H1 (cell line): ENCODE results near the gene ANKRD60. TPM values are rescaled to one million over a fixed set of nuclear protein-coding genes. Genes with fewer than 3 reads are reported as not detected.

ENCODE experiments used
- CTCF ChIA-PET: fragments of 300-600 bp; sonication (Branson Sonifier 250); formaldehyde crosslinking; loops from one replicate; lab custom pipeline; 2021; ENCODE audit not compliant: partially characterized antibody; lab: Charles Lee
- POLR2A ChIA-PET: fragments of 300-600 bp; sonication (Branson Sonifier 250); formaldehyde crosslinking; loops from one replicate; lab custom pipeline; 2021; ENCODE audit warnings: inconsistent platforms; ENCODE audit not compliant: partially characterized antibody; lab: Charles Lee
- DNase-seq, 2 experiments: peaks; one replicate each; pipeline versions ENCODE4 v3.0.0 to v3.0.0-alpha.2; 2010 to 2022; ENCODE audit warnings: low spot score in 2 of 2, low read depth in 1 of 2, mixed read lengths in 1 of 2
- FAIRE-seq: peaks from 2 replicates; lab custom pipeline; 2011; peaks lifted over from hg19 to GRCh38; lab: Jason Lieb, UNC
- H2AFZ ChIP-seq: 2 replicates; pipeline ENCODE4 v1.8.1; 2012; ENCODE audit warnings: low read length, inconsistent platforms
- H2AK5ac ChIP-seq: 2 replicates; pipeline ENCODE4 v1.6.1; 2013; ENCODE audit warnings: low read depth, low read length
- H2BK120ac ChIP-seq: replicated peaks from 2 replicates; pipeline ENCODE3; 2013; ENCODE audit warnings: low read depth, low read length, inconsistent platforms
- H2BK12ac ChIP-seq: 2 replicates; pipeline ENCODE4 v1.6.1; 2013; ENCODE audit warnings: low read depth, low read length
- H2BK15ac ChIP-seq: 2 replicates; pipeline ENCODE4 v1.6.1; 2013; ENCODE audit warnings: low read length
- H2BK20ac ChIP-seq: 2 replicates; pipeline ENCODE4 v1.6.1; 2013; ENCODE audit warnings: low read length
- H2BK5ac ChIP-seq: 2 replicates; pipeline ENCODE4 v1.6.1; 2013; ENCODE audit warnings: low read depth, low read length
- H3K14ac ChIP-seq: 2 replicates; pipeline ENCODE4 v1.6.1; 2013; ENCODE audit warnings: inconsistent platforms; ENCODE audit not compliant: insufficient read length
- H3K18ac ChIP-seq: 2 replicates; pipeline ENCODE4 v1.6.1; 2013; ENCODE audit warnings: low read length; ENCODE audit errors: extremely low read depth
- H3K23ac ChIP-seq: 2 replicates; pipeline ENCODE4 v1.6.1; 2013; ENCODE audit warnings: inconsistent platforms; ENCODE audit not compliant: insufficient read length
- H3K23me2 ChIP-seq: 2 replicates; pipeline ENCODE4 v1.6.1; 2013; ENCODE audit warnings: low read depth, low read length
- H3K27ac ChIP-seq: 2 replicates; pipeline ENCODE4 v1.6.1; 2011; ENCODE audit warnings: low read depth, low read length, inconsistent platforms
- H3K27me3 ChIP-seq, 4 experiments: replicated peaks in 1 of 4; 1 replicate in 1 of 4; 2 replicates in 3 of 4; pipeline versions ENCODE4 v1.6.1 to v1.8.1; 2011 to 2013; ENCODE audit warnings: low read length in 3 of 4, mild to moderate bottlenecking in 3 of 4, inconsistent platforms in 2 of 4, mixed read lengths in 2 of 4, moderate library complexity in 1 of 4; ENCODE audit not compliant: control insufficient read depth in 3 of 4, insufficient read depth in 3 of 4; ENCODE audit errors: extremely low read depth in 1 of 4
- H3K36me3 ChIP-seq, 4 experiments: 2 replicates each; pipeline versions ENCODE4 v1.6.1 to v1.8.1; 2011 to 2013; ENCODE audit warnings: mild to moderate bottlenecking in 4 of 4, low read length in 3 of 4, moderate library complexity in 2 of 4, control low read depth in 1 of 4, inconsistent platforms in 1 of 4; ENCODE audit not compliant: insufficient read depth in 4 of 4, control insufficient read depth in 2 of 4
- H3K4ac ChIP-seq: replicated peaks from 2 replicates; pipeline ENCODE3; 2013; ENCODE audit warnings: low read length, low read depth, mixed read lengths, inconsistent platforms; ENCODE audit not compliant: insufficient read length
- H3K4me1 ChIP-seq, 4 experiments: replicated peaks in 1 of 4; 1 replicate in 1 of 4; 2 replicates in 3 of 4; pipeline versions ENCODE4 v1.6.1 to v1.8.1; 2011 to 2013; ENCODE audit warnings: low read length in 3 of 4, inconsistent platforms in 2 of 4, mixed read lengths in 1 of 4; ENCODE audit not compliant: insufficient read depth in 4 of 4, control insufficient read depth in 3 of 4
- H3K4me2 ChIP-seq, 2 experiments: 2 replicates each; pipeline versions ENCODE4 v1.6.1 to v1.8.1; 2011 to 2013; ENCODE audit warnings: low read depth in 2 of 2, low read length in 2 of 2, control low read depth in 1 of 2, inconsistent platforms in 1 of 2, mild to moderate bottlenecking in 1 of 2; ENCODE audit not compliant: insufficient read depth in 1 of 2
- H3K4me3 ChIP-seq, 4 experiments: fragments of 200-600, 300-600 bp in 1 of 4; sonication (generic), shearing (Covaris generic), sonication (Bioruptor Twin) in 1 of 4; 2 replicates each; pipeline versions ENCODE4 v1.5.1 to v1.8.1; 2011 to 2016; ENCODE audit warnings: low read length in 4 of 4, low read depth in 3 of 4, control low read depth in 2 of 4, inconsistent platforms in 2 of 4, mild to moderate bottlenecking in 2 of 4, mixed read lengths in 1 of 4, moderate library complexity in 1 of 4; ENCODE audit not compliant: insufficient read depth in 2 of 4; ENCODE audit errors: extremely low read depth in 1 of 4
- H3K56ac ChIP-seq: replicated peaks from 2 replicates; pipeline ENCODE3; 2013; ENCODE audit warnings: low read depth, mild to moderate bottlenecking, mixed read lengths, low read length, inconsistent platforms; ENCODE audit not compliant: insufficient read length
- H3K79me1 ChIP-seq: 2 replicates; pipeline ENCODE4 v1.6.1; 2013; ENCODE audit warnings: low read depth, low read length, control low read depth
- H3K79me2 ChIP-seq, 2 experiments: 2 replicates each; pipeline versions ENCODE4 v1.6.1 to v1.8.1; 2012 to 2013; ENCODE audit warnings: low read length in 2 of 2, mild to moderate bottlenecking in 2 of 2, inconsistent platforms in 1 of 2; ENCODE audit not compliant: insufficient read depth in 2 of 2, control insufficient read depth in 1 of 2
- H3K9ac ChIP-seq, 4 experiments: replicated peaks in 1 of 4; 1 replicate in 1 of 4; 2 replicates in 3 of 4; pipeline versions ENCODE4 v1.6.1 to v1.8.1; 2011 to 2013; ENCODE audit warnings: low read depth in 3 of 4, low read length in 3 of 4, control low read depth in 2 of 4, mild to moderate bottlenecking in 2 of 4, moderate library complexity in 2 of 4, inconsistent platforms in 1 of 4; ENCODE audit errors: extremely low read depth in 1 of 4
- H3K9me3 ChIP-seq, 2 experiments: 2 replicates each; pipeline versions ENCODE4 v1.6.1 to v1.8.1; 2012 to 2013; ENCODE audit warnings: mild to moderate bottlenecking in 2 of 2, moderate library complexity in 2 of 2, control low read depth in 1 of 2, inconsistent platforms in 1 of 2, low read depth in 1 of 2, low read length in 1 of 2, mixed read lengths in 1 of 2; ENCODE audit not compliant: insufficient read depth in 2 of 2
- H4K20me1 ChIP-seq, 2 experiments: replicated peaks in 1 of 2; 2 replicates each; pipeline versions ENCODE3 to v1.8.1; 2011 to 2013; ENCODE audit warnings: inconsistent platforms in 2 of 2, low read length in 2 of 2, mild to moderate bottlenecking in 1 of 2; ENCODE audit not compliant: insufficient read depth in 2 of 2, control insufficient read depth in 1 of 2
- H4K5ac ChIP-seq: 2 replicates; pipeline ENCODE4 v1.6.1; 2013; ENCODE audit warnings: low read length, low read depth, mixed read lengths, inconsistent platforms; ENCODE audit not compliant: insufficient read length
- H4K8ac ChIP-seq: 2 replicates; pipeline ENCODE4 v1.8.0; 2013; ENCODE audit warnings: mild to moderate bottlenecking, moderate library complexity, low read length, inconsistent platforms; ENCODE audit not compliant: insufficient read depth; ENCODE audit errors: extremely low read depth
- H4K91ac ChIP-seq: replicated peaks from 2 replicates; pipeline ENCODE3; 2013; ENCODE audit warnings: low read length, mixed read lengths, inconsistent platforms; ENCODE audit not compliant: insufficient read length
- BCL11A ChIP-seq, 2 experiments: IDR thresholded peaks; one replicate each; pipeline ENCODE4 v1.6.1; 2011; ENCODE audit warnings: low read depth in 2 of 2, low read length in 2 of 2, mild to moderate bottlenecking in 2 of 2
- CBX8 ChIP-seq: fragments of 300-800, 300-1000 bp; sonication (generic); IDR thresholded peaks from 2 replicates; pipeline ENCODE4 v1.7.1; 2016; ENCODE audit warnings: low read depth, low read length, borderline replicate concordance
- EGR1 ChIP-seq: IDR thresholded peaks from 2 replicates; pipeline ENCODE4 v1.6.1; 2011; ENCODE audit warnings: low read depth, low read length, borderline replicate concordance
- EZH2 ChIP-seq: fragments of 200-600 bp; sonication (generic); IDR thresholded peaks from 2 replicates; pipeline ENCODE4 v1.7.1; 2012; ENCODE audit warnings: low read depth, mild to moderate bottlenecking, moderate library complexity, low read length, inconsistent platforms; ENCODE audit not compliant: severe bottlenecking
- GTF2F1 ChIP-seq: IDR thresholded peaks from 2 replicates; pipeline ENCODE4 v1.6.1; 2012; ENCODE audit warnings: low read depth, low read length, improper control_type of control experiment, borderline replicate concordance
- SAP30 ChIP-seq: fragments of 300-600 bp; sonication (generic); IDR thresholded peaks from 2 replicates; pipeline ENCODE4 v1.7.1; 2012; ENCODE audit warnings: low read length, moderate library complexity, mild to moderate bottlenecking, inconsistent platforms; ENCODE audit not compliant: insufficient read depth, insufficient replicate concordance
- WGBS, 2 experiments: shearing (Covaris generic) in 1 of 2; methylation state at CpG; one replicate each; pipeline versions ENCODE4 v1.1.6 to v1.1.7; 2013 to 2015; ENCODE audit warnings: low lambda C conversion rate in 2 of 2, mixed read lengths in 2 of 2, inconsistent platforms in 1 of 2, low coverage in 1 of 2, missing lambda C conversion rate in 1 of 2; ENCODE audit not compliant: insufficient replicate concordance in 2 of 2, insufficient coverage in 1 of 2, insufficient read length in 1 of 2; ENCODE audit errors: extremely low coverage in 1 of 2, missing lambda C conversion rate in 1 of 2; 5-methylcytosine and 5-hydroxymethylcytosine counted together
- polyA plus RNA-seq, 7 experiments: library from polyadenylated mRNA; depleted of rRNA in 3 of 7; stranded (reverse) in 5 of 7; unstranded in 2 of 7; fragments of >200 nt in 5 of 7; fragments of 200-250 nt in 2 of 7; gene quantifications; 1 replicate in 5 of 7; 2 replicates in 1 of 7; 4 replicates in 1 of 7; pipeline versions ENCODE4 v1.2.1 to v1.2.3, GENCODE V29; 2011 to 2013; ENCODE audit warnings: missing spikeins in 2 of 7, mixed read lengths in 2 of 7
- total RNA-seq: library from RNA; stranded (reverse); fragmentation: NEBNext Ultra II Directional; extraction: Animal tissue kit (Norgen Biotek cat#: 25700); gene quantifications from 2 replicates; pipeline ENCODE4 v1.2.1, GENCODE V29; 2021
- TF ChIP-seq, protein P1 (sequence below): IDR thresholded peaks from 2 replicates; pipeline ENCODE4 v1.6.1; 2012; ENCODE audit warnings: inconsistent platforms

The ANKRD60 gene
- total and polyA plus RNA-seq, 2 of the 8 experiments (the other 6 are each of a cell fraction or from before 2014, with no cell fraction given), result not detected

DNA sequence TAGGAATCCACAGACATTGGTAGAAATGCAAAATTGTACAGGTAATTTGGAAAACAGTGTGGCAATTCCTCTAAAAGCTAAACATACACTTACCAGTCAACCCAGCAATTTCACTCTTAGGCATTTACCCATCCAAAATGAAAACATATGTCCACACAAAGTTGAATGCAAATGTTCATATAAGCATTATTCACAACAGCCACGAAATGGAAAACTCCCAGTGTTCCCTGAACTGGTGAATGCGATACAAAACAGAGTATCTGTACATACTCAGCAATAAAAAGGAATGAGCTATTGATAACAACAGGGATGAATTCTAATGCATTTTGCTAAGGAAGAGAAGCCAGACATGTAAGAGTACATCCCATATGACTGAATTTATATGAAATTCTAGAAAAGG, 48.7 kb upstream of the ANKRD60 start:
- Histone ChIP-seq H2BK15ac (no peak overlapping the region), H4K5ac (no peak overlapping the region), H3K4ac (no peak overlapping the region), H2BK20ac (no peak overlapping the region), H3K23me2 (no peaks in the 10 kb centered on the region), H3K18ac (no peak overlapping the region), H2AK5ac (no peak overlapping the region), H3K23ac (no peak overlapping the region), H3K9me3 (no peaks in the 10 kb centered on the region), H2BK12ac (no peak overlapping the region), H3K9ac (no peak overlapping the region), H4K8ac (no peak overlapping the region), H2BK5ac (no peak overlapping the region), H3K27ac (no peak overlapping the region), H3K4me3 (no peak overlapping the region), H3K79me2 (0 out of 4 replicates have a peak, but pooled peaks cover 0 to 8% of the 10 kb centered on the region in 2 experiments), H3K27me3 (peaks cover 0 to 1% (median 0%) of the 10 kb centered on the region in 4 experiments; a peak in 1 of 7 replicates), H3K79me1 (peaks cover 2% of the 10 kb centered on the region; the same call in 1 of the 2 replicates), H3K36me3 (no peaks in the 10 kb centered on the region), H2AFZ (no peak overlapping the region), H4K20me1 (peaks cover 0 to 2% of the 10 kb centered on the region in 2 experiments), H4K91ac (no peak overlapping the region), H3K14ac (no peak overlapping the region), H3K56ac (no peak overlapping the region), H2BK120ac (no peak overlapping the region), H3K4me1 (no peaks in the 10 kb centered on the region), H3K4me2 (no peak overlapping the region)
- CTCF ChIA-PET, result interaction anchor here (0.8 to 1.4 kb wide), 3 partner anchors 10 to 19 kb away, joined by 3 read pairs; no protein-coding TSS in a partner anchor
- DNase-seq (no peak), FAIRE-seq (no peak)
- TF ChIP-seq EGR1 (no peak), BCL11A (IDR thresholded peaks at IDR 0.05; ENCODE audit: low read depth in 2 of 2, low read length in 2 of 2) (no peak), EZH2 (no peak), GTF2F1 (no peak), CBX8 (no peak), SAP30 (no peak)
- TF ChIP-seq, protein P1, sequence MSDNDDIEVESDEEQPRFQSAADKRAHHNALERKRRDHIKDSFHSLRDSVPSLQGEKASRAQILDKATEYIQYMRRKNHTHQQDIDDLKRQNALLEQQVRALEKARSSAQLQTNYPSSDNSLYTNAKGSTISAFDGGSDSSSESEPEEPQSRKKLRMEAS, result no peak
- WGBS, 2 experiments, result 87% methylated on average over 2 of the region's 2 CpGs; no CpG with 5 or more reads in 1 of the 2 experiments
- POLR2A ChIA-PET, result interaction anchor here (0.8 kb wide), 1 partner anchor 33 kb away, joined by 4 read pairs; the partner anchor contains the start of gene RAB22A
